CD8-positive, alpha-beta memory T cell (primary cell): ENCODE measurements around the gene TUT4. TPM values are rescaled to one million over a fixed set of nuclear protein-coding genes. Genes with fewer than 3 reads are reported as not detected.

Experiments
- CTCF ChIA-PET: fragments of 350-600 bp; sonication (Branson Sonifier 250); formaldehyde crosslinking; loops from one replicate; lab custom pipeline; 2021; ENCODE audit warnings: antibody characterized with exemption; lab: Charles Lee
- POLR2A ChIA-PET: fragments of 350-600 bp; sonication (Branson Sonifier 250); formaldehyde crosslinking; loops from one replicate; lab custom pipeline; 2021; ENCODE audit warnings: antibody characterized with exemption; lab: Charles Lee
- DNase-seq, 5 donors: peaks; one replicate each; pipeline versions ENCODE4 v3.0.0 to v3.0.0-alpha.2; 2020 to 2022; ENCODE audit warnings: mixed read lengths in 1 of 5
- H3K27ac ChIP-seq: one replicate; pipeline ENCODE4 v1.7.0; 2013; ENCODE audit warnings: low read depth, mild to moderate bottlenecking, low read length, moderate library complexity
- H3K27me3 ChIP-seq: 2 replicates; pipeline ENCODE4 v1.7.0; 2013; ENCODE audit warnings: low read length, mild to moderate bottlenecking; ENCODE audit not compliant: insufficient read depth, poor library complexity, severe bottlenecking
- H3K36me3 ChIP-seq: 2 replicates; pipeline ENCODE4 v1.7.0; 2013; ENCODE audit warnings: mild to moderate bottlenecking, low read length, moderate library complexity; ENCODE audit not compliant: insufficient read depth
- H3K4me1 ChIP-seq: 2 replicates; pipeline ENCODE4 v1.7.0; 2013; ENCODE audit warnings: mild to moderate bottlenecking, low read length, moderate library complexity; ENCODE audit not compliant: insufficient read depth
- H3K4me3 ChIP-seq: 2 replicates; pipeline ENCODE4 v1.7.0; 2013; ENCODE audit warnings: mild to moderate bottlenecking, low read length
- H3K9me3 ChIP-seq: 2 replicates; pipeline ENCODE4 v1.7.0; 2013; ENCODE audit warnings: mild to moderate bottlenecking, low read length
- H3K27ac Mint-ChIP-seq, 8 donors: one replicate each; pipeline ENCODE4 v1.8.0; 2020 to 2021; ENCODE audit warnings: mixed read lengths in 8 of 8, mild to moderate bottlenecking in 6 of 8, inconsistent platforms in 3 of 8, moderate library complexity in 3 of 8
- H3K27me3 Mint-ChIP-seq, 2 donors: one replicate each; pipeline ENCODE4 v1.8.0; 2020 to 2021; ENCODE audit warnings: mixed read lengths in 2 of 2, mild to moderate bottlenecking in 1 of 2, moderate library complexity in 1 of 2
- H3K36me3 Mint-ChIP-seq, 3 donors: one replicate each; pipeline ENCODE4 v1.8.0; 2020 to 2021; ENCODE audit warnings: mixed read lengths in 3 of 3, inconsistent platforms in 1 of 3, mild to moderate bottlenecking in 1 of 3
- H3K4me1 Mint-ChIP-seq, 3 donors: one replicate each; pipeline ENCODE4 v1.8.0; 2020 to 2021; ENCODE audit warnings: mixed read lengths in 3 of 3, inconsistent platforms in 1 of 3, mild to moderate bottlenecking in 1 of 3
- H3K4me3 Mint-ChIP-seq, 7 donors: one replicate each; pipeline ENCODE4 v1.8.0; 2020 to 2021; ENCODE audit warnings: mixed read lengths in 7 of 7, mild to moderate bottlenecking in 6 of 7, moderate library complexity in 4 of 7, inconsistent platforms in 2 of 7
- H3K9me3 Mint-ChIP-seq, 5 donors: one replicate each; pipeline ENCODE4 v1.8.0; 2020 to 2022; ENCODE audit warnings: mixed read lengths in 5 of 5, mild to moderate bottlenecking in 3 of 5, moderate library complexity in 2 of 5, inconsistent platforms in 1 of 5
- polyA plus RNA-seq: library from polyadenylated mRNA; unstranded; fragments of 300-500 nt; fragmentation: Illumina TruSeq; gene quantifications from one replicate; pipeline ENCODE4 v1.2.3, GENCODE V29; 2021
- total RNA-seq, 2 experiments: library from RNA; stranded (reverse); gene quantifications; one replicate each; pipeline ENCODE4 v1.2.3, GENCODE V29; 2021

Gene TUT4
- total and polyA plus RNA-seq, 3 experiments from 2014 or later: 40.1 to 63.1 (median 54.1) TPM

- H3K4me1 ChIP-seq: no peaks in the 10 kb centered on the region
- peaks cover 36% of the 10 kb centered on the region for H3K36me3 ChIP-seq
- DNase-seq: no peak
- Mint-ChIP-seq H3K27ac (peak overlapping the region in 1 of 8 donors; percentile 53), H3K36me3 (peaks cover 16 to 76% (median 38%) of the 10 kb centered on the region in 3 donors), H3K27me3 (no peaks in the 10 kb centered on the region), H3K4me3 (no peak overlapping the region), H3K4me1 (no peaks in the 10 kb centered on the region), H3K9me3 (no peaks in the 10 kb centered on the region)
- no peak overlapping the region for H3K27ac ChIP-seq
- H3K4me3 ChIP-seq: no peak overlapping the region
- ChIA-PET CTCF (no interaction called here), POLR2A (interaction anchor here (1.1 kb wide), 1 partner anchor 9 kb away, joined by 3 read pairs; no protein-coding TSS in a partner anchor)
- no peaks in the 10 kb centered on the region for H3K9me3 ChIP-seq
- no peaks in the 10 kb centered on the region for H3K27me3 ChIP-seq
Measured at GRCh38 chr1:52432807-52433206, 120.1 kb downstream of the TUT4 start.

- no peak for DNase-seq
- H3K27ac ChIP-seq: no peak overlapping the region
- no peak overlapping the region for H3K4me3 Mint-ChIP-seq
- ChIA-PET CTCF (no interaction called here), POLR2A (no interaction called here)
- peaks cover 37% of the 10 kb centered on the region for H3K4me1 ChIP-seq
- H3K9me3 ChIP-seq: no peaks in the 10 kb centered on the region
- peaks cover 6 to 54% (median 29%) of the 10 kb centered on the region in 3 donors for H3K36me3 Mint-ChIP-seq
- H3K27ac Mint-ChIP-seq: peak overlapping the region in 5 of 8 donors; percentile 2 to 61 (median 14)
- peaks cover 15% of the 10 kb centered on the region for H3K36me3 ChIP-seq
- H3K4me3 ChIP-seq: no peak overlapping the region
- H3K27me3 Mint-ChIP-seq: no peaks in the 10 kb centered on the region
- H3K27me3 ChIP-seq: no peaks in the 10 kb centered on the region
- H3K4me1 Mint-ChIP-seq: peaks cover 29 to 41% (median 37%) of the 10 kb centered on the region in 3 donors
- H3K9me3 Mint-ChIP-seq: no peaks in the 10 kb centered on the region
Measured at GRCh38 chr1:52427152-52427551, 125.7 kb downstream of the TUT4 start.

GRCh38 chr1:52426371-52426770 is 126.5 kb downstream of the TUT4 start:
- CTCF ChIA-PET: no interaction called here
- H3K27ac Mint-ChIP-seq: peak overlapping the region; percentile 62 to 99 (median 76)
- Histone ChIP-seq H3K4me3 (no peak overlapping the region), H3K27ac (no peak overlapping the region), H3K36me3 (peaks cover 8% of the 10 kb centered on the region), H3K27me3 (no peaks in the 10 kb centered on the region), H3K4me1 (peaks cover 37% of the 10 kb centered on the region), H3K9me3 (no peaks in the 10 kb centered on the region)
- peaks cover 29 to 41% (median 38%) of the 10 kb centered on the region in 3 donors for H3K4me1 Mint-ChIP-seq
- H3K4me3 Mint-ChIP-seq: no peak overlapping the region
- POLR2A ChIA-PET: no interaction called here
- H3K9me3 Mint-ChIP-seq: no peaks in the 10 kb centered on the region
- no peak for DNase-seq
- no peaks in the 10 kb centered on the region for H3K27me3 Mint-ChIP-seq
- H3K36me3 Mint-ChIP-seq: peaks cover 6 to 51% (median 25%) of the 10 kb centered on the region in 3 donors

GRCh38 chr1:52424813-52425212 is 128.1 kb downstream of the TUT4 start:
- ChIA-PET POLR2A (interaction anchor here (0.6 to 2.4 kb wide), 6 partner anchors 8 to 330 kb away, joined by 3 to 24 read pairs (median 4); partner anchors contain the start of genes ORC1, PRPF38A, SHISAL2A and TUT4), CTCF (interaction anchor here (2.4 kb wide), 1 partner anchor 20 kb away, joined by 12 read pairs; the partner anchor contains the start of genes ORC1 and PRPF38A)
- Mint-ChIP-seq H3K36me3 (peaks cover 0 to 48% (median 16%) of the 10 kb centered on the region in 3 donors), H3K4me3 (peak overlapping the region; percentile 33 to 87 (median 68)), H3K27ac (peak overlapping the region; percentile 91 to 99 (median 96)), H3K27me3 (no peaks in the 10 kb centered on the region), H3K4me1 (peaks cover 29 to 43% (median 40%) of the 10 kb centered on the region in 3 donors), H3K9me3 (no peaks in the 10 kb centered on the region)
- peak in 1 of 5 donors; percentile 15 for DNase-seq
- no peaks in the 10 kb centered on the region for H3K9me3 ChIP-seq
- peaks cover 37% of the 10 kb centered on the region for H3K4me1 ChIP-seq
- peak overlapping the region; percentile 23 for H3K4me3 ChIP-seq
- peak overlapping the region; percentile 73 for H3K27ac ChIP-seq
- H3K27me3 ChIP-seq: no peaks in the 10 kb centered on the region
- H3K36me3 ChIP-seq: no peaks in the 10 kb centered on the region

- Mint-ChIP-seq H3K4me1 (peaks cover 32 to 49% (median 46%) of the 10 kb centered on the region in 3 donors), H3K4me3 (peak overlapping the region; percentile 15 to 87 (median 74)), H3K36me3 (peaks cover 0 to 52% (median 19%) of the 10 kb centered on the region in 3 donors), H3K27me3 (no peaks in the 10 kb centered on the region), H3K9me3 (no peaks in the 10 kb centered on the region), H3K27ac (peak overlapping the region; percentile 91 to 99 (median 96))
- ChIA-PET CTCF (interaction anchor here (0.7 to 2.4 kb wide), 6 partner anchors 19 to 262 kb away, joined by 3 to 12 read pairs (median 3); partner anchors contain the start of genes ORC1, PRPF38A and TUT4), POLR2A (interaction anchor here (0.5 to 2.4 kb wide), 9 partner anchors 8 to 330 kb away, joined by 3 to 24 read pairs (median 4); partner anchors contain the start of genes CC2D1B, ORC1, PRPF38A and SHISAL2A)
- Histone ChIP-seq H3K4me1 (peaks cover 37% of the 10 kb centered on the region), H3K27ac (peak overlapping the region; percentile 73), H3K36me3 (no peaks in the 10 kb centered on the region), H3K9me3 (no peaks in the 10 kb centered on the region), H3K27me3 (no peaks in the 10 kb centered on the region), H3K4me3 (peak overlapping the region; percentile 23)
- peak in 3 of 5 donors; percentile 24 to 69 (median 64) for DNase-seq
Measured at GRCh38 chr1:52424231-52424636, 128.7 kb downstream of the TUT4 start.

GRCh38 chr1:52423771-52424170 is 129.1 kb downstream of the TUT4 start:
- Mint-ChIP-seq H3K27me3 (no peaks in the 10 kb centered on the region), H3K27ac (peak overlapping the region; percentile 91 to 99 (median 96)), H3K36me3 (peaks cover 0 to 53% (median 19%) of the 10 kb centered on the region in 3 donors), H3K4me1 (peaks cover 32 to 50% (median 47%) of the 10 kb centered on the region in 3 donors), H3K4me3 (peak overlapping the region; percentile 15 to 87 (median 74)), H3K9me3 (no peaks in the 10 kb centered on the region)
- H3K4me3 ChIP-seq: peak overlapping the region; percentile 23
- H3K9me3 ChIP-seq: no peaks in the 10 kb centered on the region
- ChIA-PET POLR2A (interaction anchor here (0.5 to 2.4 kb wide), 9 partner anchors 8 to 271 kb away, joined by 3 to 24 read pairs (median 4); partner anchors contain the start of genes CC2D1B, ORC1, PRPF38A and SHISAL2A), CTCF (interaction anchor here (0.7 to 2.4 kb wide), 6 partner anchors 19 to 262 kb away, joined by 3 to 12 read pairs (median 3); partner anchors contain the start of genes ORC1, PRPF38A and TUT4)
- DNase-seq: peak; percentile 61 to 87 (median 71)
- H3K27ac ChIP-seq: peak overlapping the region; percentile 73
- H3K36me3 ChIP-seq: no peaks in the 10 kb centered on the region
- peaks cover 39% of the 10 kb centered on the region for H3K4me1 ChIP-seq
- no peaks in the 10 kb centered on the region for H3K27me3 ChIP-seq

GRCh38 chr1:52423055-52423454 is 129.8 kb downstream of the TUT4 start:
- H3K36me3 Mint-ChIP-seq: peaks cover 0 to 57% (median 18%) of the 10 kb centered on the region in 3 donors
- CTCF ChIA-PET: interaction anchor here (1.0 to 2.4 kb wide), 4 partner anchors 18 to 262 kb away, joined by 3 to 12 read pairs (median 4); partner anchors contain the start of genes ORC1, PRPF38A and TUT4
- H3K9me3 Mint-ChIP-seq: no peaks in the 10 kb centered on the region
- no peak for DNase-seq
- peak overlapping the region in 7 of 8 donors; percentile 3 to 88 (median 70) for H3K27ac Mint-ChIP-seq
- H3K27me3 Mint-ChIP-seq: no peaks in the 10 kb centered on the region
- H3K4me1 Mint-ChIP-seq: peaks cover 32 to 52% (median 50%) of the 10 kb centered on the region in 3 donors
- no peak overlapping the region for H3K4me3 Mint-ChIP-seq
- peaks cover 44% of the 10 kb centered on the region for H3K4me1 ChIP-seq
- POLR2A ChIA-PET: interaction anchor here (0.6 to 2.4 kb wide), 5 partner anchors 7 to 130 kb away, joined by 3 to 24 read pairs (median 4); partner anchors contain the start of genes CC2D1B, ORC1, PRPF38A and TUT4
- H3K4me3 ChIP-seq: no peak overlapping the region
- no peaks in the 10 kb centered on the region for H3K27me3 ChIP-seq
- H3K27ac ChIP-seq: peak overlapping the region; percentile 73
- H3K9me3 ChIP-seq: no peaks in the 10 kb centered on the region
- peaks cover 5% of the 10 kb centered on the region for H3K36me3 ChIP-seq
